ENCODE data around the gene UVSSA. TPM values are rescaled to one million over a fixed set of nuclear protein-coding genes. Genes with fewer than 3 reads are reported as not detected.
"Not testable (repeated sequence)": the region's sequence is repeated elsewhere in the genome, so short reads cannot be mapped to it uniquely, and the experiment has no call there.

UVSSA gene
- total RNA-seq, 4 donors from 2014 or later: 8.5 to 13.2 (median 12.3) TPM

- in situ Hi-C loops (cut with MboI; ENCODE audit: low sequenced_read_pairs in 4 of 4): no loop called here
- H3K4me3 ChIP-seq: no peak overlapping the region
- H3K27ac ChIP-seq: no peak overlapping the region
- peaks cover 6% of the 10 kb centered on the region in 2 donors for H3K4me1 ChIP-seq
- no peak for DNase-seq
- TF ChIP-seq CTCF (IDR thresholded peaks at IDR 0.05 in 4 of 5, conservative IDR thresholded peaks at IDR 0.05 in 1 of 5) (no peak), POLR2A (IDR thresholded peaks at IDR 0.05) (no peak)
- no peak for ATAC-seq
- intact Hi-C loops (cut with DNase I; ENCODE audit: low total_unique reads): no loop called here
- peaks cover 0 to 21% of the 10 kb centered on the region in 2 donors for H3K36me3 ChIP-seq
- no peaks in the 10 kb centered on the region for H3K27me3 ChIP-seq
- no peaks in the 10 kb centered on the region for H3K9me3 ChIP-seq
Measured at GRCh38 chr4:1321946-1322650, 24.9 kb upstream of the UVSSA start.

DNA sequence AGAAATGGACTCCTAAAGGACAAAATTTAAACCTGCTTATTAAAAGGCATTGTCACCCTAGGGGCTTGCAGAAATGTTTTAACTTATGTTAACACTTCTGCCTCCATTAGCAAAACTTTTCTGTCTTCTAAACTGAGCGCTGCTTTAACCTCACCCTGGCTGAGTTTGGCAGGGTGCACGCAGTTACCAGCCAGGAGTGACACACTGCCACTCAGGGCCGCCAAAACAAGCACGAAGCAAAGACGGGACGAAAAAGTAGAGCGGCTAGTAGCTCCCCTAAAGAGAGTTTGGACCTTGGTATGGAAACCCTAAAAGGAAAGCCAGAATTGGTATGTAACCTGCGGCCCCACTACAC is 23.8 kb upstream of the UVSSA start:
- Histone ChIP-seq H3K9me3 (no peaks in the 10 kb centered on the region), H3K4me3 (no peak overlapping the region), H3K27ac (peak overlapping the region in 2 of 4 donors; percentile 0 to 53), H3K36me3 (peaks cover 0 to 20% of the 10 kb centered on the region in 2 donors), H3K4me1 (peaks cover 6% of the 10 kb centered on the region in 2 donors), H3K27me3 (no peaks in the 10 kb centered on the region)
- no peak for TF ChIP-seq CTCF (IDR thresholded peaks at IDR 0.05 in 4 of 5, conservative IDR thresholded peaks at IDR 0.05 in 1 of 5)
- TF ChIP-seq POLR2A (IDR thresholded peaks at IDR 0.05): no peak
- in situ Hi-C loops (cut with MboI; ENCODE audit: low sequenced_read_pairs in 4 of 4) (no loop called here), intact Hi-C loops (cut with DNase I; ENCODE audit: low total_unique reads) (no loop called here)
- DNase-seq (no peak), ATAC-seq (peak in 1 of 2 donors; percentile 70)

GRCh38 chr4:1323635-1324442 is 23.2 kb upstream of the UVSSA start:
- Histone ChIP-seq H3K27me3 (no peaks in the 10 kb centered on the region), H3K36me3 (peaks cover 0 to 25% of the 10 kb centered on the region in 2 donors)
- no peak for DNase-seq

DNA sequence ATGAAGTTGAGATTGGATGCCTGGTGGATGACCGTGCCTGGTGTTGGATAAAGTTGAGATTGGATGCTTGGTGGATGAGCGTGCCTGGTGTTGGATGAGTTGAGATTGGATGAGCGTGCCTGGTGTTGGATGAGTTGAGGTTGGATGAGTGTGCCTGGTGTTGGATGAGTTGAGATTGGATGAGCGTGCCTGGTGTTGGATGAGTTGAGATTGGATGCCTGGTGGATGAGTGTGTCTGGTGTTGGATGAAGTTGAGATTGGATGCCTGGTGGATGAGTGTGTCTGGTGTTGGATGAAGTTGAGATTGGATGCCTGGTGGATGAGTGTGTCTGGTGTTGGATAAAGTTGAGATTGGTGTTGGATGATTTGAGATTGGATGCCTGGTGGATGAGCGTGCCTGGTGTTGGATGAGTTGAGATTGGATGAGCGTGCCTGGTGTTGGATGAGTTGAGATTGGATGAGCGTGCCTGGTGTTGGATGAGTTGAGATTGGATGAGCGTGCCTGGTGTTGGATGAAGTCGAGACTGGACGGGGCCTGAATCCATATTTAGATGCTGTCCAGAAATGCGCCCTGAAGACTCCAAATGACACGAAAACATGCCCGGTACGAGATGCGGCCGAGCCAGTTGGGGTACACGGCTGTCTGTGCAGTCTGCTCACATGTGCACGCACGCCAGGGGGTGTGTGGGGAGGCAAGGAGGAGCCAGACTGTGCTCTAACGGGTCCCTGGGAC is 22.4 kb upstream of the UVSSA start:
- H3K4me1 ChIP-seq; intact Hi-C loops (cut with DNase I; ENCODE audit: low total_unique reads): not testable (repeated sequence)

More at GRCh38 chr4:1323635-1324442, 23.2 kb upstream of the UVSSA start:
- intact Hi-C loops (cut with DNase I; ENCODE audit: low total_unique reads) (no loop called here), in situ Hi-C loops (cut with MboI; ENCODE audit: low sequenced_read_pairs in 4 of 4) (no loop called here)
- no peak for ATAC-seq
- H3K27ac ChIP-seq: peak overlapping the region in 2 of 4 donors; percentile 0 to 53
- no peak for TF ChIP-seq CTCF (IDR thresholded peaks at IDR 0.05 in 4 of 5, conservative IDR thresholded peaks at IDR 0.05 in 1 of 5)
- no peak for TF ChIP-seq POLR2A (IDR thresholded peaks at IDR 0.05)
- H3K4me3 ChIP-seq: no peak overlapping the region
- no peaks in the 10 kb centered on the region for H3K9me3 ChIP-seq
- H3K4me1 ChIP-seq: peaks cover 5 to 6% of the 10 kb centered on the region in 2 donors

GRCh38 chr4:1325176-1325480 is 21.9 kb upstream of the UVSSA start:
- TF ChIP-seq CTCF (IDR thresholded peaks at IDR 0.05 in 4 of 5, conservative IDR thresholded peaks at IDR 0.05 in 1 of 5) (no peak), POLR2A (IDR thresholded peaks at IDR 0.05) (no peak)
- peaks cover 4 to 6% of the 10 kb centered on the region in 2 donors for H3K4me1 ChIP-seq
- H3K36me3 ChIP-seq: peaks cover 0 to 27% of the 10 kb centered on the region in 2 donors
- H3K27me3 ChIP-seq: no peaks in the 10 kb centered on the region
- H3K27ac ChIP-seq: no peak overlapping the region
- in situ Hi-C loops (cut with MboI; ENCODE audit: low sequenced_read_pairs in 4 of 4): no loop called here
- H3K9me3 ChIP-seq: no peaks in the 10 kb centered on the region
- DNase-seq (no peak), ATAC-seq (no peak)
- intact Hi-C loops (cut with DNase I; ENCODE audit: low total_unique reads): no loop called here
- H3K4me3 ChIP-seq: no peak overlapping the region

More for the DNA sequence above, 22.4 kb upstream of the UVSSA start:
- in situ Hi-C loops (cut with MboI; ENCODE audit: low sequenced_read_pairs in 4 of 4); H3K27ac ChIP-seq; H3K27me3 ChIP-seq; H3K4me3 ChIP-seq; H3K9me3 ChIP-seq; ATAC-seq; DNase-seq: not testable (repeated sequence)
- peaks cover 0 to 27% of the 10 kb centered on the region in 2 donors for H3K36me3 ChIP-seq

Measured in gastrocnemius medialis (tissue), 4 donors.